Mesenchymal stem cell (in vitro differentiated cells and primary cell): ENCODE measurements around the gene MYL2.

Experiments
- DNase-seq: peaks from one replicate; pipeline ENCODE4 v3.0.0-alpha.2; 2013
- H2AFZ ChIP-seq: one replicate; pipeline ENCODE4 v1.6.1; 2013; ENCODE audit warnings: low read depth, mild to moderate bottlenecking, control low read depth, inconsistent platforms, low read length, moderate library complexity
- H2AK5ac ChIP-seq: 2 replicates; pipeline ENCODE4 v1.6.1; 2013; ENCODE audit warnings: low read length, moderate library complexity, mild to moderate bottlenecking, inconsistent platforms; ENCODE audit not compliant: severe bottlenecking
- H2BK120ac ChIP-seq: one replicate; pipeline ENCODE4 v1.6.1; 2013; ENCODE audit warnings: low read depth, mild to moderate bottlenecking, inconsistent platforms, low read length, moderate library complexity
- H2BK12ac ChIP-seq, 2 experiments: one replicate each; pipeline ENCODE4 v1.6.1; 2013; ENCODE audit warnings: inconsistent platforms in 2 of 2, low read length in 2 of 2, mild to moderate bottlenecking in 2 of 2, moderate library complexity in 2 of 2, control low read depth in 1 of 2
- H2BK15ac ChIP-seq: one replicate; pipeline ENCODE4 v1.6.1; 2013; ENCODE audit warnings: mild to moderate bottlenecking, low read depth, inconsistent platforms; ENCODE audit not compliant: poor library complexity, severe bottlenecking
- H2BK5ac ChIP-seq: 2 replicates; pipeline ENCODE4 v1.6.1; 2013; ENCODE audit warnings: low read depth, mild to moderate bottlenecking, low read length, control low read depth, inconsistent platforms; ENCODE audit not compliant: poor library complexity, severe bottlenecking
- H3K14ac ChIP-seq, 2 experiments: one replicate each; pipeline ENCODE4 v1.6.1; 2013; ENCODE audit warnings: inconsistent platforms in 2 of 2, low read length in 2 of 2, control low read depth in 1 of 2, mild to moderate bottlenecking in 1 of 2, moderate library complexity in 1 of 2
- H3K18ac ChIP-seq, 2 experiments: one replicate each; pipeline ENCODE4 v1.6.1; 2013; ENCODE audit warnings: inconsistent platforms in 2 of 2, low read length in 2 of 2, control low read depth in 1 of 2, low read depth in 1 of 2, mild to moderate bottlenecking in 1 of 2
- H3K23ac ChIP-seq, 2 experiments: one replicate each; pipeline ENCODE4 v1.6.1; 2013; ENCODE audit warnings: inconsistent platforms in 2 of 2, low read length in 2 of 2, mild to moderate bottlenecking in 2 of 2, moderate library complexity in 2 of 2, control low read depth in 1 of 2
- H3K27ac ChIP-seq: 2 replicates; pipeline ENCODE4 v1.5.1; 2013; ENCODE audit warnings: mild to moderate bottlenecking, moderate library complexity, low read length, control low read depth, inconsistent platforms; ENCODE audit not compliant: poor library complexity, severe bottlenecking
- H3K27me3 ChIP-seq, 2 experiments: 2 replicates each; pipeline versions ENCODE4 v1.6.1 to v1.7.0; 2013; ENCODE audit warnings: low read length in 2 of 2, mild to moderate bottlenecking in 2 of 2, moderate library complexity in 2 of 2, control low read depth in 1 of 2, inconsistent platforms in 1 of 2; ENCODE audit not compliant: control insufficient read depth in 1 of 2, insufficient read depth in 1 of 2
- H3K36me3 ChIP-seq, 2 experiments: 2 replicates each; pipeline versions ENCODE4 v1.6.1 to v1.7.0; 2013; ENCODE audit warnings: low read length in 2 of 2, control low read depth in 1 of 2, inconsistent platforms in 1 of 2, low read depth in 1 of 2, mild to moderate bottlenecking in 1 of 2; ENCODE audit not compliant: insufficient read depth in 2 of 2, control insufficient read depth in 1 of 2
- H3K4ac ChIP-seq, 2 experiments: one replicate each; pipeline ENCODE4 v1.6.1; 2013; ENCODE audit warnings: inconsistent platforms in 2 of 2, low read length in 2 of 2, mild to moderate bottlenecking in 2 of 2, moderate library complexity in 2 of 2, control low read depth in 1 of 2, low read depth in 1 of 2
- H3K4me1 ChIP-seq: 2 replicates; pipeline ENCODE4 v1.6.1; 2013; ENCODE audit warnings: low read depth, low read length, control low read depth; ENCODE audit not compliant: control insufficient read depth, insufficient read depth
- H3K4me2 ChIP-seq: 2 replicates; pipeline ENCODE4 v1.6.1; 2013; ENCODE audit warnings: low read length, mild to moderate bottlenecking, inconsistent platforms; ENCODE audit not compliant: poor library complexity, severe bottlenecking
- H3K4me3 ChIP-seq, 2 experiments: 2 replicates each; pipeline versions ENCODE4 v1.5.1 to v1.7.0; 2013; ENCODE audit warnings: low read length in 2 of 2, mild to moderate bottlenecking in 2 of 2, control low read depth in 1 of 2, low read depth in 1 of 2; ENCODE audit not compliant: insufficient read depth in 1 of 2
- H3K79me1 ChIP-seq: replicated peaks from 2 replicates; pipeline ENCODE4 v1.6.1; 2013; ENCODE audit warnings: mild to moderate bottlenecking, control low read depth, low read length, inconsistent platforms; ENCODE audit not compliant: poor library complexity, severe bottlenecking
- H3K9ac ChIP-seq: 2 replicates; pipeline ENCODE4 v1.7.0; 2013; ENCODE audit warnings: mild to moderate bottlenecking, low read length, moderate library complexity
- H3K9me3 ChIP-seq: 2 replicates; pipeline ENCODE4 v1.7.0; 2013; ENCODE audit warnings: mild to moderate bottlenecking, low read length; ENCODE audit not compliant: control insufficient read depth
- H4K8ac ChIP-seq: one replicate; pipeline ENCODE4 v1.6.1; 2013; ENCODE audit warnings: inconsistent platforms, mild to moderate bottlenecking, low read length, moderate library complexity
- H4K91ac ChIP-seq: one replicate; pipeline ENCODE4 v1.6.1; 2013; ENCODE audit warnings: mild to moderate bottlenecking, low read length, inconsistent platforms
- WGBS: methylation state at CpG from one replicate; pipeline ENCODE4 v1.1.7; 2013; ENCODE audit warnings: mixed read lengths; 5-methylcytosine and 5-hydroxymethylcytosine counted together

MYL2 gene

DNA sequence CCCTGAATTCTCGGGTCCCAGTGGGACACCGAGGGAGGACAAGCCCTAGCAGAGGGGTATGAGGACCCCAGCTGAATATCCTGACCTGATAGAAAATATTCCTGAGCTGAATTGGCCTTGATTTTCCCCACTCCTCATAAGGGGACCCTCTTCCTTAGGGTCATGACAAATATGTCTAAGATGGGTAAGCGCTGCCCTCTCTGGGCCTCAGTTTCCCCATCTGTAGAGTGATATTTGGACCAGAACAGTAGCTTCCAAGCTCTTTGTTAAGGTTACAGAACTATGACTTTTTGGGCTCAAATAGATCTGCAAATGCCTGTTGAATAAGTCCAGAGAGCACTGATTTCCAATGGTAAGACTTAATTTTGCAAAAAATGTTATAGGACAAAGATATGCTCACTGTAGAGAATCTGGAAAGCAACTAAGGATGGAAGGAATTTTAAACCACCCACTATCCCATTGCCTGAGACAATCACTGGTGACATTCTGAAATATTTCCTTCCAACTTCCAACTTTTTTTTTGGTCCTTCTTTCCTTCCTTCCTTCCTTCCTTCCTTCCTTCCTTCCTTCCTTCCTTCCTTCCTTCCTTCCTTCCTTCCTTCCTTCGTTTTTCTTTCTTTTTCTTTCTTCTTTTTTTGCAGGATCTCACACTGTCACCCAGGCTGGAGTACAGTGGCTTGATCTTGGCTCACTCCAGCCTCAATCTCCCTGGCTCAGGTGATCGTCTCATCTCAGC, 32.0 kb downstream of the MYL2 start:
- no peak overlapping the region for H2BK120ac ChIP-seq
- no peaks in the 10 kb centered on the region for H3K79me1 ChIP-seq
- H3K23ac ChIP-seq, result no peak overlapping the region
- peaks cover 5 to 34% of the 10 kb centered on the region in 2 experiments for H3K27me3 ChIP-seq
- H4K8ac ChIP-seq, result no peak overlapping the region
- H3K9ac ChIP-seq, result peak overlapping the region; percentile 95
- H2AK5ac ChIP-seq, result no peak overlapping the region
- no peak overlapping the region for H3K18ac ChIP-seq
- H3K4me2 ChIP-seq, result no peak overlapping the region
- H3K4me1 ChIP-seq, result no peaks in the 10 kb centered on the region
- peak overlapping the region in 1 of 2 experiments; percentile 81 for H3K4me3 ChIP-seq
- H2AFZ ChIP-seq, result no peak overlapping the region
- no peak for DNase-seq
- no peak overlapping the region for H3K27ac ChIP-seq
- H4K91ac ChIP-seq, result no peak overlapping the region
- no peak overlapping the region for H2BK15ac ChIP-seq
- H3K14ac ChIP-seq, result no peak overlapping the region
- no peak overlapping the region for H2BK12ac ChIP-seq
- no peak overlapping the region for H3K4ac ChIP-seq
- WGBS, result 53% methylated on average over 3 of the region's 5 CpGs
- no peak overlapping the region for H2BK5ac ChIP-seq
- no peaks in the 10 kb centered on the region for H3K36me3 ChIP-seq
- H3K9me3 ChIP-seq, result no peaks in the 10 kb centered on the region

DNA sequence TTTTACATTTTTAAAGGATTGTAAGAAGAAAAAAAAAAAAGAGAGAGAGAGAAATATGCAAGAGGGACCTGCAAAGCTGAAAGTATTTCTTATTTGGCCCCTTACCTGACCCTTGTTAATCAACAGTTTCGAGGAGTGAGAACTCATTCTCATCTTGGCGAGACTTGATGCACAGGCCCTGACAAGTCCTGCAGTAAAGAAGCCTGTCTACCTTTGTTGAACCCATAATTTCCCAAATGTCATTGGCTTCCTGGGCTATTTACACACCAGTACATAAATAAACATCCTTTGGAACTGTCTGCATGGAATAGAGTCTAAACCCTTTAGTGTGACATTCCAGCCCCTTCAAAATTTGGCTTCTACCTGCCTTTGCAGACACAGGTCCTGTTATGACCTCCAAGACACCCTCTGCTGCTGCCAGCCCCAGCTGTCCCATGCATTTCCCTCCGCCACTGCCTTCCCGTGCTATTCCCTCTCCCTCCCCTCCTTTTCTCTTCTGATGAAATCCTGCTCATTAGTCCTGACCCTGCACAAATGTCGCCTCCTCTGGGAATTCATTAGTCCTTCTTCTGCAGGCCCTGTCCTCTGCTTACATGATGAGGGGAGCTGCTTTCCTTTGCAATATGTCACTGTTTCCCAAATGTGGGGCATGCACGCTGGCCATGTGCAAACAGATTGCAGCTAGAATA, 35.1 kb downstream of the MYL2 start:
- H3K14ac ChIP-seq, result no peak overlapping the region
- peaks cover 9 to 16% of the 10 kb centered on the region in 2 experiments for H3K27me3 ChIP-seq
- no peak overlapping the region for H2AK5ac ChIP-seq
- H3K4me3 ChIP-seq, result no peak overlapping the region
- DNase-seq, result no peak
- no peak overlapping the region for H4K8ac ChIP-seq
- no peaks in the 10 kb centered on the region for H3K4me1 ChIP-seq
- H3K36me3 ChIP-seq, result no peaks in the 10 kb centered on the region
- H3K4ac ChIP-seq, result no peak overlapping the region
- no peaks in the 10 kb centered on the region for H3K79me1 ChIP-seq
- no peak overlapping the region for H4K91ac ChIP-seq
- WGBS, result 29% methylated on average over 6 of the region's 6 CpGs
- no peak overlapping the region for H3K18ac ChIP-seq
- H2AFZ ChIP-seq, result no peak overlapping the region
- no peak overlapping the region for H2BK12ac ChIP-seq
- H3K9ac ChIP-seq, result no peak overlapping the region
- H3K4me2 ChIP-seq, result no peak overlapping the region
- H2BK5ac ChIP-seq, result no peak overlapping the region
- no peak overlapping the region for H2BK15ac ChIP-seq
- H2BK120ac ChIP-seq, result no peak overlapping the region
- no peak overlapping the region for H3K27ac ChIP-seq
- H3K23ac ChIP-seq, result no peak overlapping the region
- H3K9me3 ChIP-seq, result no peaks in the 10 kb centered on the region

DNA sequence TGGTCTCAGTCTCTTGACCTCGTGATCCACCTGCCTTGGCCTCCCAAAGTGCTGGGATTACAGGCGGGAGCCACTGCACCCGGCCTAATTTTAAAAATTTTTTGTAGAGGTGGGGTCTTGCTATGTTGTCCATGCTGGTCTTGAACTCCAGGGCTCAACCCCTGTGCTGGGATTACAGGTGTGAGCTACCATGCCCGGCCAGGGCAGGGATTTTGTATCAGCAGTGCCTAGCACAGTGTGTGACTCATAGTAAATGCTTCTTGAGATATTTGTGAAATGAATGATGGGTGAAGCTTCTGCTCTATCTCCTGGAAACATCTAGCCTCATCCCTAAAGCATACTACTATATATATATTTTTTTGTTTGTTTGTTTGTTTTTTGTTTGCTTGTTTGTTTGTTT, 37.1 kb downstream of the MYL2 start:
- H3K9ac ChIP-seq, result no peak overlapping the region
- no peak overlapping the region for H2BK5ac ChIP-seq
- H2AFZ ChIP-seq, result no peak overlapping the region
- no peak overlapping the region for H2BK12ac ChIP-seq
- H2BK120ac ChIP-seq, result no peak overlapping the region
- H3K27ac ChIP-seq, result no peak overlapping the region
- H2AK5ac ChIP-seq, result no peak overlapping the region
- no peak overlapping the region for H3K4me3 ChIP-seq
- no peaks in the 10 kb centered on the region for H3K36me3 ChIP-seq
- H3K23ac ChIP-seq, result no peak overlapping the region
- H3K18ac ChIP-seq, result no peak overlapping the region
- no peak for DNase-seq
- no peak overlapping the region for H4K8ac ChIP-seq
- no peaks in the 10 kb centered on the region for H3K9me3 ChIP-seq
- no peak overlapping the region for H3K14ac ChIP-seq
- H3K79me1 ChIP-seq, result no peaks in the 10 kb centered on the region
- no peak overlapping the region for H3K4me2 ChIP-seq
- no peak overlapping the region for H2BK15ac ChIP-seq
- no peaks in the 10 kb centered on the region for H3K4me1 ChIP-seq
- 91% methylated on average over 4 of the region's 4 CpGs for WGBS
- no peak overlapping the region for H4K91ac ChIP-seq
- H3K27me3 ChIP-seq, result peaks cover 8 to 10% of the 10 kb centered on the region in 2 experiments
- no peak overlapping the region for H3K4ac ChIP-seq

DNA sequence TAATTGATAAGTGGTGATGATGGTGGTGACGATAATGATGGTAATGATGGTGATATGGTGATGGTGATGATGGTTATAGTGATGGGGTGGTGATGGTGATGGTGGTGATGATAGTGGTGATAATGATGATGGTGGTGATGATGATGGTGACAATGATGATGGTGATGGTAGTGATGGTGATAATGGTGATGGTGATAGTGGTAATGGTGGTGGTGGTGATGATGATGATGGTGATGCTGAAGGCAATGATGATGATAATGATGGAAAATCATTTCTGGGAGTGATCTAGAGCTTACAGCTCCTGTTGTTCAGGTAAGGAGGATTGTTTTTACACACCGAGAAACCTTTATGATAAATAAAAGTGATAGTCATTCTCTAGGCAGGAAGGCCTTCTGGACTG, 39.7 kb downstream of the MYL2 start:
- no peak overlapping the region for H2AK5ac ChIP-seq
- H4K91ac ChIP-seq, result no peak overlapping the region
- H3K27ac ChIP-seq, result no peak overlapping the region
- no peak overlapping the region for H3K23ac ChIP-seq
- H2AFZ ChIP-seq, result no peak overlapping the region
- H2BK12ac ChIP-seq, result no peak overlapping the region
- H3K4ac ChIP-seq, result no peak overlapping the region
- no peak overlapping the region for H3K18ac ChIP-seq
- H2BK5ac ChIP-seq, result no peak overlapping the region
- no peaks in the 10 kb centered on the region for H3K4me1 ChIP-seq
- no peak overlapping the region for H3K9ac ChIP-seq
- H2BK120ac ChIP-seq, result no peak overlapping the region
- no peak overlapping the region for H3K14ac ChIP-seq
- H2BK15ac ChIP-seq, result no peak overlapping the region
- H4K8ac ChIP-seq, result no peak overlapping the region
- no peaks in the 10 kb centered on the region for H3K36me3 ChIP-seq
- WGBS, result 69% methylated on average over 2 of the region's 2 CpGs
- H3K9me3 ChIP-seq, result no peaks in the 10 kb centered on the region
- no peak overlapping the region for H3K4me3 ChIP-seq
- no peak for DNase-seq
- no peak overlapping the region for H3K4me2 ChIP-seq
- peaks cover 8 to 10% of the 10 kb centered on the region in 2 experiments for H3K27me3 ChIP-seq
- no peaks in the 10 kb centered on the region for H3K79me1 ChIP-seq
